Measurements from ENCODE around the gene CA10. TPM values are rescaled to one million over a fixed set of nuclear protein-coding genes. Genes with fewer than 3 reads are reported as not detected.

The CA10 gene
- total and polyA plus RNA-seq, 2 of the 4 experiments (the other 2 are of a cell fraction), result not detected

DNA sequence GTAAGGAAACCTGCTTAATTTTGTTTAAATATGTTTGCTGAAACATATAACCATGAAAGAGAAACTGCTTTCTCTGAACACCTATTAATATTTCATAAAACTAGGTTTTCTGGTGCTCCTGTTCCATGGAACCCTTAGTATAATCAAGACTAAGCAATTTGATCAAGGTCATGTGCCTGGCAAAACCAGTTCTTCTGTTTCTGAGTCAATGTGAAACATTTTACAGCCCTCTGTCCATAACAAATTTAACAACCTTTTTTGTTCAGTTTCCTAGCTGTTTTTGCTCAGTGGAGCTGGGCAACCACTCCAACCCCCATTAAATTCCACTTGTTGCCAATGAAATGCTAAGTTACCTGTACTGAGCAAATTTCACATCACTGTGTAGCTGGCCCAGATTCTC is 344.0 kb downstream of the CA10 start:
- Histone ChIP-seq H2BK15ac (ENCODE audit: low read depth, low read length) (no peak overlapping the region), H4K5ac (ENCODE audit: low read depth, low read length) (no peak overlapping the region), H3K4me3 (ENCODE audit: insufficient read depth, low read depth, low read length) (no peak overlapping the region), H4K20me1 (ENCODE audit: insufficient read depth, low read length) (no peaks in the 10 kb centered on the region), H3K4me2 (ENCODE audit: low read depth, low read length) (no peak overlapping the region), H2AK9ac (replicated peaks; ENCODE audit: low read depth, low read length, poor library complexity) (no peak overlapping the region), H3K4me1 (ENCODE audit: control insufficient read depth, insufficient read depth, low read length) (no peaks in the 10 kb centered on the region), H2AK5ac (ENCODE audit: low read depth, low read length) (no peak overlapping the region), H3K9me3 (ENCODE audit: control insufficient read depth, insufficient read depth, low read length) (peaks cover 17% of the 10 kb centered on the region), H3K9ac (ENCODE audit: low read depth, low read length) (no peak overlapping the region), H3K79me1 (ENCODE audit: low read depth in 1 of 2, low read length in 2 of 2) (no peaks in the 10 kb centered on the region), H4K91ac (ENCODE audit: insufficient read depth, low read depth, low read length) (no peak overlapping the region), H3K23ac (ENCODE audit: low read depth, low read length) (no peak overlapping the region), H3K36me3 (ENCODE audit: control insufficient read depth, insufficient read depth, low read length) (no peaks in the 10 kb centered on the region), H3K4ac (ENCODE audit: low read depth, low read length) (no peak overlapping the region), H2BK20ac (ENCODE audit: low read depth, low read length) (no peak overlapping the region), H3K9me1 (ENCODE audit: insufficient read depth, low read length) (no peaks in the 10 kb centered on the region), H3K14ac (replicated peaks; ENCODE audit: low read depth, low read length) (no peak overlapping the region), H2BK5ac (ENCODE audit: low read depth, low read length, poor library complexity, severe bottlenecking) (no peak overlapping the region), H2BK120ac (ENCODE audit: low read depth, low read length) (no peak overlapping the region), H2AFZ (replicated peaks; ENCODE audit: low read length, poor library complexity) (no peak overlapping the region), H3K56ac (ENCODE audit: extremely low read depth, insufficient read depth, low read length) (no peak overlapping the region), H3K18ac (ENCODE audit: low read depth, low read length) (no peak overlapping the region), H4K8ac (ENCODE audit: low read depth in 2 of 2, low read length in 2 of 2) (no peak overlapping the region), H3K27ac (ENCODE audit: insufficient read depth, low read length) (no peak overlapping the region), H3K27me3 (ENCODE audit: control insufficient read depth, insufficient read depth, low read length) (no peaks in the 10 kb centered on the region)
- in situ Hi-C loops (cut with MboI; ENCODE audit: low sequenced_read_pairs), result no loop called here
- DNase-seq (no peak), ATAC-seq (ENCODE audit: low read depth) (no peak)
- POLR2A ChIA-PET (ENCODE audit: unreplicated experiment), result no interaction called here
- intact Hi-C loops (cut with micrococcal nuclease), result no loop called here
- dilution Hi-C loops (cut with HindIII; ENCODE audit: low sequenced_read_pairs, unreplicated experiment), result no loop called here
- TF ChIP-seq MAFK (IDR thresholded peaks at IDR 0.05; ENCODE audit: low read depth, low read length), result no peak
- TF ChIP-seq, protein P1, sequence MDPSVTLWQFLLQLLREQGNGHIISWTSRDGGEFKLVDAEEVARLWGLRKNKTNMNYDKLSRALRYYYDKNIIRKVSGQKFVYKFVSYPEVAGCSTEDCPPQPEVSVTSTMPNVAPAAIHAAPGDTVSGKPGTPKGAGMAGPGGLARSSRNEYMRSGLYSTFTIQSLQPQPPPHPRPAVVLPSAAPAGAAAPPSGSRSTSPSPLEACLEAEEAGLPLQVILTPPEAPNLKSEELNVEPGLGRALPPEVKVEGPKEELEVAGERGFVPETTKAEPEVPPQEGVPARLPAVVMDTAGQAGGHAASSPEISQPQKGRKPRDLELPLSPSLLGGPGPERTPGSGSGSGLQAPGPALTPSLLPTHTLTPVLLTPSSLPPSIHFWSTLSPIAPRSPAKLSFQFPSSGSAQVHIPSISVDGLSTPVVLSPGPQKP (IDR thresholded peaks at IDR 0.05; ENCODE audit: borderline replicate concordance, low read depth, low read length), result no peak
- no peak for TF ChIP-seq BHLHE40 (IDR thresholded peaks at IDR 0.05; ENCODE audit: low read depth, low read length)
- no peak for TF ChIP-seq SMC3 (IDR thresholded peaks at IDR 0.05; ENCODE audit: low read depth, low read length)
- CTCF ChIA-PET, result no interaction called here
- BruUV-seq (replicated peaks), result no TSS peak
